BLaER1 (cell line): ENCODE measurements around the gene SPON1.
A peak's percentile ranks its signal among the peaks of the same experiment; 100 is the strongest.
"Not testable (repeated sequence)": the region's sequence is repeated elsewhere in the genome, so short reads cannot be mapped to it uniquely, and the experiment has no call there.

Experiments
- H3K27ac ChIP-seq: shearing (Covaris generic); formaldehyde crosslinking; 2 replicates; pipeline ENCODE4 v1.8.1; 2022
- H3K27me3 ChIP-seq: shearing (Covaris generic); formaldehyde crosslinking; 2 replicates; pipeline ENCODE4 v1.8.1; 2022
- H3K36me3 ChIP-seq: shearing (Covaris generic); formaldehyde crosslinking; 2 replicates; pipeline ENCODE4 v1.8.1; 2022
- H3K4me1 ChIP-seq: shearing (Covaris generic); formaldehyde crosslinking; 2 replicates; pipeline ENCODE4 v1.8.1; 2022
- H3K4me2 ChIP-seq: shearing (Covaris generic); formaldehyde crosslinking; 2 replicates; pipeline ENCODE4 v1.8.1; 2022
- H3K4me3 ChIP-seq: shearing (Covaris generic); formaldehyde crosslinking; 2 replicates; pipeline ENCODE4 v1.8.1; 2022
- H3K9ac ChIP-seq: shearing (Covaris generic); formaldehyde crosslinking; 2 replicates; pipeline ENCODE4 v1.8.1; 2022
- H3K9me3 ChIP-seq: shearing (Covaris generic); formaldehyde crosslinking; 2 replicates; pipeline ENCODE4 v1.8.1; 2022
- H4K20me1 ChIP-seq: shearing (Covaris generic); formaldehyde crosslinking; 2 replicates; pipeline ENCODE4 v1.8.1; 2022
- Cebpa-rat ChIP-seq: shearing (Covaris generic); IDR thresholded peaks from 2 replicates; pipeline ENCODE4 v1.8.1; 2022

SPON1 gene

DNA sequence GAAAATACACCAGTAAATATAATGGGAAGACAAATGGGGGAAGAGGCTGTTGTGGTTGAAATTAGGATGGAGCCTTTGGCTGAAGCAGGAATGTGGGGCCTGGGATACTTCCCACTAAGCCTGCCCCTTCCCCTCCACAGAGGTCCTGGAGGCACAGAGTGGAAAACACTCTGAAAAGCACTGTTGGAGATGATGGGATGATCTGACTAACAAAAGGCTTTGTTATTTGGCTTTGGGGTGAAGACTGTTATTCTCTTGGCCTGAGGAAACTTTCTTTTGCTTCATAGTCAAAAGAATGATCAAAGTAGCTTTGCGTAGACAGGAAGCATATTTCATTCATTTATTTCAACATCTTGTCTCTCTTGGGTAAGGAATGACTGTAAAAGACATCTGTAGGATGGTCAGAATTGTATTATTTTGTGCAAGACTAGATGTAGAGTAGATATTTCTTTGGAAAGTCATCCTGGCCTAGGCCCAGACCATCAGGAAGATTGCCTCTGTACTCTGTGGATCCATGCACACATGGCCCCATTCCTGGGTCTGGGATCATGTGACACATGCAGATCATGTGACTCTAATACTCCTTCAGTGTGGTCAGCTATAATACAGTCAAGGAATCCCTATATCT is 111.4 kb downstream of the SPON1 start:
- no peaks in the 10 kb centered on the region for H3K9me3 ChIP-seq
- H3K9ac ChIP-seq: no peak overlapping the region
- H3K4me3 ChIP-seq: no peak overlapping the region
- H3K4me2 ChIP-seq: no peak overlapping the region
- no peaks in the 10 kb centered on the region for H4K20me1 ChIP-seq
- H3K36me3 ChIP-seq: no peaks in the 10 kb centered on the region
- H3K27me3 ChIP-seq: no peaks in the 10 kb centered on the region
- H3K4me1 ChIP-seq: peaks cover 5% of the 10 kb centered on the region
- no peak overlapping the region for H3K27ac ChIP-seq
- no peak for TF ChIP-seq Cebpa-rat

- Histone ChIP-seq H3K36me3 (no peaks in the 10 kb centered on the region), H3K9me3 (no peaks in the 10 kb centered on the region), H3K27ac (no peak overlapping the region), H3K4me3 (no peak overlapping the region), H3K4me1 (peaks cover 11% of the 10 kb centered on the region), H3K4me2 (no peak overlapping the region), H4K20me1 (no peaks in the 10 kb centered on the region), H3K9ac (no peak overlapping the region), H3K27me3 (no peaks in the 10 kb centered on the region)
- no peak for TF ChIP-seq Cebpa-rat
Observed at GRCh38 chr11:14075118-14076078, 112.9 kb downstream of the SPON1 start.

- Histone ChIP-seq H3K9me3 (no peaks in the 10 kb centered on the region), H3K4me1 (peaks cover 11% of the 10 kb centered on the region), H3K27ac (no peak overlapping the region), H3K4me2 (peak overlapping the region; percentile 59), H3K9ac (peak overlapping the region; percentile 16; the same call in 1 of the 2 replicates), H3K4me3 (no peak overlapping the region), H4K20me1 (no peaks in the 10 kb centered on the region), H3K27me3 (no peaks in the 10 kb centered on the region), H3K36me3 (no peaks in the 10 kb centered on the region)
- TF ChIP-seq Cebpa-rat: no peak
Observed at GRCh38 chr11:14079011-14079410, 116.5 kb downstream of the SPON1 start.

DNA sequence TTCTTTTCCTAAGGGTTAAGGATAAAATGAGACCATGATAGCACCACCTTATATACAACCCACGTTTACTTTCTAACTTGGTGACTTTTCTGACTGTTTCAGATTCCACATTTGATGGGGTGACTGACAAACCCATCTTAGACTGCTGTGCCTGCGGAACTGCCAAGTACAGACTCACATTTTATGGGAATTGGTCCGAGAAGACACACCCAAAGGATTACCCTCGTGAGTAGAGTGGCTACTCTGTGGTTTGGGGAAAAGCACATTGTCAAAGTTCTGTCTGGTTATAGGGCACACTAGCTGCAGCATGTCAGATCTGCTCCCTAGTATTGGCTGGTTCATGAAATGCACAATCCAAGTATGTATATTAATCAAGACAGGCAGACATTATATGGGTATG is 117.3 kb downstream of the SPON1 start:
- no peak for TF ChIP-seq Cebpa-rat
- no peaks in the 10 kb centered on the region for H3K9me3 ChIP-seq
- no peak overlapping the region for H3K9ac ChIP-seq
- no peaks in the 10 kb centered on the region for H4K20me1 ChIP-seq
- no peak overlapping the region for H3K27ac ChIP-seq
- no peaks in the 10 kb centered on the region for H3K27me3 ChIP-seq
- no peak overlapping the region for H3K4me3 ChIP-seq
- H3K4me2 ChIP-seq: no peak overlapping the region
- no peaks in the 10 kb centered on the region for H3K36me3 ChIP-seq
- H3K4me1 ChIP-seq: peaks cover 11% of the 10 kb centered on the region

- H3K9ac ChIP-seq: no peak overlapping the region
- H3K9me3 ChIP-seq: no peaks in the 10 kb centered on the region
- H3K27me3 ChIP-seq: no peaks in the 10 kb centered on the region
- no peak overlapping the region for H3K4me3 ChIP-seq
- H3K27ac ChIP-seq: no peak overlapping the region
- H4K20me1 ChIP-seq: no peaks in the 10 kb centered on the region
- peaks cover 11% of the 10 kb centered on the region for H3K4me1 ChIP-seq
- H3K4me2 ChIP-seq: no peak overlapping the region
- H3K36me3 ChIP-seq: no peaks in the 10 kb centered on the region
- TF ChIP-seq Cebpa-rat: no peak
Observed at GRCh38 chr11:14081581-14082231, 119.2 kb downstream of the SPON1 start.

- no peak for TF ChIP-seq Cebpa-rat
- peaks cover 11% of the 10 kb centered on the region for H3K4me1 ChIP-seq
- no peak overlapping the region for H3K9ac ChIP-seq
- no peak overlapping the region for H3K4me3 ChIP-seq
- no peaks in the 10 kb centered on the region for H3K27me3 ChIP-seq
- no peaks in the 10 kb centered on the region for H3K36me3 ChIP-seq
- no peak overlapping the region for H3K4me2 ChIP-seq
- no peaks in the 10 kb centered on the region for H3K9me3 ChIP-seq
- H4K20me1 ChIP-seq: no peaks in the 10 kb centered on the region
- no peak overlapping the region for H3K27ac ChIP-seq
Observed at GRCh38 chr11:14082338-14082737, 119.8 kb downstream of the SPON1 start.

DNA sequence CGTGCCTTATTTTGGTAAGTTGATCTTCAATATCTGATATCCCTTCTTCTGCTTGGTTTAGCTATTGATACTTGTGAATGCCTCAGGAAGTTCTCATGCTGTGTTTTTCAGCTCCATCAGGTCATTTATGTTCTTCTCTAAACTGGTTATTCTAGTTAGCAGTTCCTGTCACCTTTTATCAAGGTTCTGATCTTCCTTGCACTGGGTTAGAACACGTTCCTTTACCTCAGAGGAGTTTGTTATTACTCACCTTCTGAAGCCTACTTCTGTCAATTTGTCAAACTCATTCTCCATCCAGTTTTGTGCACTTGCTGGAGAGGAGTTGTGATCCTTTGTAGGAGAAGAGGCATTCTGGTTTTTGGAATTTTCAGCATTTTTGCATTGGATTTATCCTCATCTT is 126.3 kb downstream of the SPON1 start:
- not testable (repeated sequence) for H3K9ac ChIP-seq, H3K27ac ChIP-seq, H4K20me1 ChIP-seq, H3K4me1 ChIP-seq, H3K9me3 ChIP-seq, H3K4me2 ChIP-seq, H3K27me3 ChIP-seq, H3K4me3 ChIP-seq, H3K36me3 ChIP-seq

DNA sequence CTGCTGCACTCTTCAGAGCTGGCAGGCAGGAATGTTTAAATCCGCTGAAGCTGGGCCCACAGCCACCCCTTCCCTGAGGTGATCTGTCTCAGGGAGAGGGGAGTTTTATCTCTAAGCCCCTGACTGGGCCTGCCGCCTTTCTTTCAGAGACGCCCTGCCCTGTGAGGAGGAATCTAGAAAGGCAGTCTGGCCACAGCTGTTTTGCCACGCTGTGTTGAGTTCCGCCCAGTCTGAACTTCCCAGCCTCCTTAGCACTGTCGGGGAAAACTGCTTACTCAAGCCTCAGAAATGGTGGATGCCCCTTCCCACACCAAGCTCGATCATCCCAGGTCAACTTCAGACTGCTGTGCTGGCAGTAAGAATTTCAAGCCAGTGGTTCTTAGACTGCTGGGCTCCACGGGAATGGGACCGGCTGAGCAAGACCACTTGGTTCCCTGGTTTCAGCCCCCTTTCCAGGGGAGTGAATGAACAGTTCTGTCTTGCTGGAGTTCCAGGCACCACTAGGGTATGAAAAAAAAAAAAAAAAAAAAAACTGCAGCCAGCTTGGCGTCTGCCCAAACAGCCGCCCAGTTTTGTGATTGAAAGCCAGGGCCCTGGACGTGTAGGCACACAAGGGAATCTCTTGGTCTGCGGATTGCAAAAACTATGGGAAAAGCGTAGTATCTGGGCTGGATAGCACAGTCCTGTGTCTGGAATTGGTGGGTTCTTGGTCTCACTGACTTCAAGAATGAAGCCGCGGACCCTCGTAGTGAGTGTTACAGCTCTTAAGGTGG is 127.4 kb downstream of the SPON1 start:
- no peak overlapping the region for H3K4me3 ChIP-seq
- H3K9ac ChIP-seq: no peak overlapping the region
- H3K4me2 ChIP-seq: no peak overlapping the region
- no peaks in the 10 kb centered on the region for H3K36me3 ChIP-seq
- TF ChIP-seq Cebpa-rat: no peak
- no peaks in the 10 kb centered on the region for H3K9me3 ChIP-seq
- H3K4me1 ChIP-seq: no peaks in the 10 kb centered on the region
- H3K27me3 ChIP-seq: no peaks in the 10 kb centered on the region
- no peaks in the 10 kb centered on the region for H4K20me1 ChIP-seq
- H3K27ac ChIP-seq: no peak overlapping the region

- not testable (repeated sequence) for H3K9me3 ChIP-seq, H3K27ac ChIP-seq, H3K36me3 ChIP-seq, H3K4me3 ChIP-seq, H3K27me3 ChIP-seq, H3K9ac ChIP-seq, H3K4me1 ChIP-seq, H4K20me1 ChIP-seq, H3K4me2 ChIP-seq
Observed at GRCh38 chr11:14090631-14091030, 128.1 kb downstream of the SPON1 start.
